Stimulated activated CD8-positive, alpha-beta memory T cell treated with anti-CD3 and anti-CD28 coated beads, Interleukin-15, amount 100 ng/mL, for 48 hours (primary cell): ENCODE data around the gene ATXN7L1.
"Not testable (repeated sequence)": the region's sequence is repeated elsewhere in the genome, so short reads cannot be mapped to it uniquely, and the experiment has no call there.

Experiments used
- DNase-seq, 2 donors: peaks; one replicate each; pipeline ENCODE4 v3.0.0-alpha.2; 2020; ENCODE audit warnings: low read depth in 2 of 2

The ATXN7L1 gene

DNA sequence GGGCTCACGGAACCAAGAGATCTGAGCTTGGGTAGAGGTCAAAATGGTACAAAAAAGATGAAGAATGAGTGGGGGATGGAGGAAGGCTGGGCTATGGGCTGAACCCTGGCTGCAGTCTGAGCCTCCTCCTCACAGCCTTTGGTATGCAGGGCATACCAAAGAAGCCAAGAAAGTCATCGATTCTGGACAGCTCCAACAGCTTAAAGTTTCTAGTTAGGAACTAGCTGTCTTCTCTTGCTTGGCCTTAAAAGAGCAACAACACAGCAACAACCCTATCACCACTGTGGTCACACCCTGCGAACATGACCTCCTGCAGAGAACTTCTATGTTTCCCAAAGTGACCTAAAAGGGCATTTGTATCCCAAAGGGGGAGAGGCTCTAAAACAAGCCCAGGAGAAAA, 169.0 kb downstream of the ATXN7L1 start:
- DNase-seq: no peak

DNA sequence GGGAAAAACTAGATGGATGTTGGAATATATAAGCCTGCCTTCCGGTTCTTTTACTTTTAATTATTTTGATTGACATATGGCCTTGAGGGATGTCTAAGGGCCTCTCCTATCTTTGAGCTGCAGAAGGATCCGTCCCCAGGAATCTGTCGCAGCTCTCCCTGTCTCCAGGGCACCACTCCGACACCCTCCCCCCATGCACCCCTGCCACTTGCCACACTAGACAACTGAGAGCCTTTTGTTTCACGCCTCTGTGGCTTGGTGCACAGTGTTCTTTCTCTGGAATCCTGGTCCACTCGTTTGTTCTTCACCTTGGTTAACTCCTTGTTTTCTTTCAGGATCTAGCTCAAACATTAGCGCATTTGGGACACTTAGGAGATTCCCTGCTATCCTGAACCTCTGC, 171.0 kb downstream of the ATXN7L1 start:
- DNase-seq: no peak

DNA sequence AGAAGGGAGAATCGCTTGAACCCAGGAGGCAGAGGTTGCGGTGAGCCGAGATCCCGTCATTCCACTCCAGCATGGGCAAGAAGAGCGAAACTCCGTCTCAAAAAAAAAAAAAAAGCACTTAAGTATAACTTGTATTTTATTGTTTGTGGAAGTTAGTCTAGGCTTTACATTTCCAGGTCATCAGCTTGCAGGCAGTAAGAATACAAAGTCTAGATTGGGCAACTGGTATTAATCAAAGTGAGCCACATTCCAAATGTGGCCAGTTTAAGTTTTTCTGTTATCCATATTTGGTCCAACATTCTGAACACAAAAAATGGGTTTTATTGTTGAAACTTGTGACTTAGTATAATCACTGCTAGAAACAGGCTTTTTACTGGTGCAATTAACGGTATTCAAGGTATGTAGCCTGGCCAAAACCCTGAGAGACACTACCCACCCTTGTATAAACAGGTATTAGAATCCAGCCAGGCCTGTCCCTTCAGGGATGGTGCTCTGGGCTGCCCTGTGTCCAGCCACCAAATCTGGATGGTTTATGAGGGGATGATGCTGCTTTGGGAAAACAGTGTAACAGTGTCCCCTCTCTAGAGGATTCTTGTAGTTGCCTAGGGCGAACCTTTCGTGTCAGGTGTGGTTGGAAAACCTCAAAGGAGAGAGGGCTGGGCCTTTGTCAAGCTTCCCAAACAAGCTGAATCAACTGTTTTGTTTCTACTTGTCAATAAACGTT, 173.0 kb downstream of the ATXN7L1 start:
- no peak for DNase-seq

DNA sequence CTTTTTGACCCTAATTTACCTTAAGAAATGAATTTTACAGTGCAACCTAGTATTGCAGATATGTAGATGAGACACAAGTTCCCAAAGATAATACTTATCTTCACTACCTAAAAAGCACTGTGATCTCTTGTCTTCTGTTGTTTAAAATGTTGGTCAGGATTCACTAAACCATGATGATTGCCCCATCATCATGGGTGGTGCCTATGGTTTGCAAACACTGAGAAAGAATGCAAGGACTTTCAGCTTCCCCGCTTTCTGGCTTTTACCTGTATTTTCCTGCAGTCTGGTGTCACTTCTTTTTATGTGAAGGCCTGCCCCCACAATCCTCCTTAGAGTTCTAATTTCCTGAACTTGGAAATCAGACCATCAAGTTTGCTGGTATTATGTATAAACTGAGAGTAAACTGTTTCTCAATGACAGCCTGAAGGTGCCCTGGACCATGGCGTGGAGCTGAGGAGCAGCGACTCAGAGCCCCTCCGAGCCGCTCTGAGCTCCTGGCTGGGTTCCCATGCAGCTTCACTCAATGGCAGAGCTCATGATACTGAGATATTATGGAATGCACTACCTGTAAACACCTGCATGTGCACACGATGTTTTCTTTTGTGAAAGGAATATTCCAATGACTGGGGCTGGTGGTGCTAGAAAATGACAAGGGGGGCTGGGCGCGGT, 176.7 kb downstream of the ATXN7L1 start:
- DNase-seq: no peak

DNA sequence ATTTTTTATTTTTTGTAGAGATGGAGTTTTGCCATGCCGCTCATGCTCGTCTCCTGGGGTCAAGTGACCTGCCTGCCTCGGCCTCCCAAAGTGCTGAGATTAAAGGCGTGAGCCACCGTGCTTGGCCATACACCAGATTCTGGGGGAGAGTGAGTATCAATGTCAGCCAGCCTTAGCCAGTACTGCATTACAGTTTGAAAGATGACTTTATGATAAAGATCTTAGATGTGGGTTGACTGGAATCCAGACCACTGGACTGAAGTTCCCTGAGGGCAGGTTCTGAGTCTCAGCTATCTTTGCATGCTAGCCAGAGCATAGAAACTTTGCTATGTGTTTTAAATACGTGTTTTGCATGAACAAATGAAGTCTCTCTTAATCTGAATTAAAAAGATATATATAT, 177.9 kb downstream of the ATXN7L1 start:
- no peak for DNase-seq

DNA sequence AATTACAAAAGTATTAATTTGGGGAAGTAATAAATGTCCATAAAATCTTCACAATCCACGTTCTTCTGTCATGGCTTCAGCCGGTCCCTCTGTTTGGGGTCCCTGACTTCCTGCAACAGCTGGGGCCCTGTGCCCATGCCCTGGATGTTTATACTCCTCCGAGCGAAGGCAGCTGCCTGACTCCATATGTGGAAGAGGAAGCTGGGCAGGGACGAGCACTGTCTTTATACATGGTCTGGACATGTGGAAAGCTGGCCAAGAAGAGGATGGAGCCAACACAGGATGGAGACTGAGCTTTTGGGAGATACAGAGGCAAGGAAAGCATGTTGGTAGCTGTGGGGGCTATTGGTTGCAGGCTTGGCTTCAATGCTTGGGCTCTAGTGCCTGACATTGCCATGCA, 178.6 kb downstream of the ATXN7L1 start:
- DNase-seq: no peak

DNA sequence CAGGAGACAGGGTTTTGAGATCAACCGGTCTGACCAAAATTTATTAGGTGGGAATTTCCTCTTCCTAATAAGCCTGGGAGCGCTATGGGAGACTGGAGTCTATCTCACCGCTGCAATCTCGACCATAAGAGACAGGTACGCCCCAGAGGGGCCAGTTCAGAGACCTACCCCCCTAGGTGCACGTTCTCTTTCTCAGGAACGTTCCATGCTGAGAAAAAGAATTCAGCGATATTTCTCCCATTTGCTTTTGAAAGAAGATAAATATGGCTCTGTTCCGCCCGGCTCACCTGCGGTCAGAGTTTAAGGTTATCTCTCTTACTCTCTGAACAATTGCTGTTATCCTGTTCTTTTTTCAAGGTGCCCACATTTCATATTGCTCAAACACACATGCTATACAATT, 179.2 kb downstream of the ATXN7L1 start:
- not testable (repeated sequence) for DNase-seq

DNA sequence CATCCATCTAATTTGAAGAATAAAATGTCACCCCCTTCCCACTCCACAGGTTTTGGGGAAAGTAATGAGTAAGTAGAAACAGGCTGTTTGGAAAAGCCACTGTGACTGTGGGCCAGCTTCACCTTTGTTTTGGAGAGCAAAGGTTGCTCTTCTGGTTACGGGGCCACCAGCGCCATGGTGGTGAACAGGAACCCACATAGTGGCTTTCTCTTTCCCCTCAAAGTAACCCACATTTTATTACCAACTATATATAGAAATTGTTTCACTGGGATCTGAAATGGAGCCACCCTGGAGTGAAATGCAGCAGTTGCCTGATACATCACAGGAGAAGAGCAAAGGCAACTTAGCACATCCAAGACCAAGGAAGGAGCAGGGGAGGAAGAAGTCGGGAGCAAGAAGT, 182.8 kb downstream of the ATXN7L1 start:
- no peak for DNase-seq

DNA sequence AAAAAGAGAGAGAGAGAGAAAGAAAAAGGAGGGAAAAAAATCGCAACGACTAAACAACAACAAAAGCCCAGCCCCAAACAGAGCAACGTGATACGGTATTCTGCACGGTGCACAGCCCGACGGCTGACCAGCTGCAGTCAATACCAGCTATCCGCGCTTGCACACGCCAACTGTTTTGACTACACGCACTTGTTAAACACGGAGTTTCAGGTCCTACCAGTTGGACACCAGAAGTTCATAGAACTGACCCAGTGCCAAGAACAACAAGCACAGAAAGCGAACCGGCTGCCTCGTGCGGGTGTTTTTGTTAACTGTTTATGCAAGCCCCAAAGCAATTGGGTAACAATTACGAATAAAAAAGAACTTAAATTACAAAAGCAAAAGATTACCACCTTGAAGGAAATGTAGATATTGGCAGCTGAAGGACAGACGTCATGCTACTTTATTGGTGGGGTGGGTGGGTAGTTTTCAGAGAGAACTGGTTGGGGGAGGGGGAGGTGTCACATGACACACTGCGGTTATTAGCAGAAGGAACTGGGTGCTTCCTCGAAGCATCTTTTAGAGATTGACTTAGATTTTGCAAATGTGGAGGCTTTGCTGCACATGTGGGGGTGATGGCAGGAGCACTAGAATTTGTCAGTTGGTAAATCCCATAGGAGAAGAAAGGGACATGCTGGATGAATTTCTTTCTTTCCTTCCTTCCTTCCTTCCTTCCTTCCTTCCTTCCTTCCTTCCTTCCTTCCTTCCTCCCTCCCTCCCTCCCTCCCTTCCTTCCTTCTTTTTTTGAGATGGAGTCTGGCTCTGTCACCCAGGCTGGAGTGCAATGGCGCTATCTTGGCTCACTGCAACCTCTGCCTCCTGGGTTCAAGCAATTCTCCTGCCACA, 184.5 kb downstream of the ATXN7L1 start:
- no peak for DNase-seq

DNA sequence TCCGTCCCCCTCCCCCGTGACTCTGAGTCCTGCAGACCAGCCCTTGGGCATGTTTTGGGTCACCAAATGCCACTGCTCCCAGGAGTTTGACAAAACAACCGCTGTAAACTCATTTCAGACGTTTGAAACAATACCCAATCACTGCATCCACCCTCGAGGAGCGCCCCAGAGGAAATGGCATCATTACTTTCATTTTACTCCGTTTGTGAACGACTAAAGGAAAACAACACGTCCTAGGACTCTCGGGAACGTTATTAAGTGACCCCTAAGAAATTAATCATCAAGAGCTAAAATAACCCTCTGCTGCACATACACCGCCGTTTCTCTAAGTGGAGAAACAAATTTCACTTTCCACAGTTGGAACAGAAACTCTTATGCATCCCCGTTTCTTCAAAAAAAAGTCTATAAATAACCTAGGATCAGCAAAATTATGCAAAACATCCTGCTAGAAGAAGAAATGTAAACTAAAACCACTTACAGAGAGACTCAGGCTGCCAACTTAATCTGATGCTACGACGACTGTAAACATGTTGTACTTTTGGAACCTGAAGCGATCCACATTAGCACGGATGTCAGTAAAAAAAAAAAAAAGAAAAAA, 185.2 kb downstream of the ATXN7L1 start:
- DNase-seq: peak in 1 of 2 donors; percentile 31

DNA sequence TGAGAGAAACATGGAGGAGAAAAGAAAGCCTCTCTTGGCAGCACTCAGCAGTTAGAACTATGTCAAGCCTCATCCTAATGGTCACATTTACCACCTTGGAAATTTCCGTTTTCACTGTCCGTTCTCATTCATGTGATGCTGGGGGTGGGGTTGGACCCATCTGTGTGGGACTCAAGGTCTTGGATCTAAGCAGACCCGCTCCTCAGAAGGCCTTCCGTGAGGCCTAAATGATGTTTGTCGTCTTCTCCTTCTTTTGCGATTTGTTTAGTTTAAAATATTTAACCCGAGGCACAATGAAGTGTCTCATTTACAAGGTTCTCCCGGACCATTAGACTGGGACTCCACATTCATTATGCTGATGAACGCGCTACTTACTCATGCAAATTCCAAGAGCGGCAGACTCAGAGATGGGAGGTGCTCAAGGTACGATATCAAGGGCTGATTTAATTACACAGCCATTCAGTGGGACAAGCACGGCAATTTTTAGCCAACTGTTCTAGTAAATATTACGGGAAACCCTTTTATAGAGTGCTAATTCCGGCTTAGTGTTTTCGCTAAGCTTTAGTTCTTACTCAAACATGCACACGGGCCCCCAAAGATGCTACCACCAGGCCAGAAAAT, 186.0 kb downstream of the ATXN7L1 start:
- DNase-seq: no peak

DNA sequence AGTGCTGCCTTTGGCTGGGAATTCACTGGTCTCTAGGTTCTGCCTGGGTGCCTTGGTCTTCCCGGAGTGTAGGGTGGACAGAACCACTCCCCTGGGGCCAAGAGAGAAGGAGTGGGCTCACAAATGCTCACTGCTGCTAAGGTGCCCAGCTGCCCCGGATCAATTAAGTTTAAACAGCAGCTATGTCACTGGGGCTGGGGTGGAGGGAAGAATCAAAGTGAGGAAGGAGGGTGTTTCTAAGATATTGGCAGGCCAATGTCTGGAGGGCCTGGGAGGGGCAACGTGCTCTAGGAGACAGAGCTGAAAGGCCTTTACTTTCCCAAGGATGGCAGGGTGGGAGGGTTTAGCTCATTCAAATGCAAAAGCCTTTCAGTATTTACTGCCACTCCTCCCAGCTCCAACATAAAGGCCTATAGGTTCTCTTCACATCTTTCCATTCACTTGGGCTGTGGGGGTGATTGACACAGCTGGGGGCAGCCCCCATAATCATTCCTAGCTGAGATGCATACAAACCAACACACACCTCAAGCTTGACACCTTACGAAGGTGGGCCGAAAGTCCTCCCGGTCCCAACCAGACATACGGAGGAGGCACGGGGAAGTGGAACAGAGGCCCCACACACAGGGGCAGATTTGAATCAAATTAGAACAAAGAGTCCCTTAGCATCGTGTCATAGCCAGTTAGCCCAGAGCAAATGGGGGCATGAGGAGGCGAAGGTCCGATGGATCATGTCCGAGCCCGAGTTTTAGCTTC, 187.2 kb downstream of the ATXN7L1 start:
- no peak for DNase-seq

DNA sequence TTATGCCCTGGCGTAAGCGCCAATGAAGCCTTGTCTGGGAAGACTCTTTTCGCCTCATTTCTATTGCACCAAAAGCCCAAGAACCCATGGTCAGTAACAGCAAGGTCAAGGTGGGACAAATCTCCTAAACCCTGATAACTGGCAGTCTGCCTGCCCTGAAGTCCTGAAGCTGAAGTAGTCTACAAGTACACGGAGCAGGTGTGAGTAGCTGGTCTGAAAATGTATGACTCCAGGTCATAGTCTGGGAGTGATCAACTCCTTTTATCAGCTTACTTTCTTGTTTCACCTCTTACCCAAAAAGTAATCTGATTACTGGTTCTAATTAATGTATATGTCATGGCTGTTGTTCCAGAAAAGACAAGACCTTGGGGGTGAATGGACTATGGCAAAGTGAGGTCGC, 187.8 kb downstream of the ATXN7L1 start:
- DNase-seq: no peak

DNA sequence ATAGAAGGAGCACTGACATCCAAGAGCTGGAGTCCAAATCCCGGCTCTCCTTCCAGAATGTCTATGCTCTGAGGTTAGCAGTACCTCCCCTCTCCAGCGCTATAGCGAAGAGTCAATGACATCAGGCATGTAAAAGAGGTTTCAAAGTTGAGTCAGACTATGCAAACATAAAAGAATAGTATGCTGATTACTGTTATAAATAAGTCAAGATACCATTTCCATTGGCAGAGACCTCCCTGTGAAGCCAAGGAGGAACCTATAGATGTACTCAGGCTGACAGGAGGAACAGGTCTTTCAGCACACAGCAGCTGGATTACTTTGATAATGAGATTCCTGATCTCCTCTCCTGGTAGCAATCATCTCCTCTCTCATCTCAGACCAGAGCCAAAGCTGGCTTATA, 191.2 kb downstream of the ATXN7L1 start:
- no peak for DNase-seq

DNA sequence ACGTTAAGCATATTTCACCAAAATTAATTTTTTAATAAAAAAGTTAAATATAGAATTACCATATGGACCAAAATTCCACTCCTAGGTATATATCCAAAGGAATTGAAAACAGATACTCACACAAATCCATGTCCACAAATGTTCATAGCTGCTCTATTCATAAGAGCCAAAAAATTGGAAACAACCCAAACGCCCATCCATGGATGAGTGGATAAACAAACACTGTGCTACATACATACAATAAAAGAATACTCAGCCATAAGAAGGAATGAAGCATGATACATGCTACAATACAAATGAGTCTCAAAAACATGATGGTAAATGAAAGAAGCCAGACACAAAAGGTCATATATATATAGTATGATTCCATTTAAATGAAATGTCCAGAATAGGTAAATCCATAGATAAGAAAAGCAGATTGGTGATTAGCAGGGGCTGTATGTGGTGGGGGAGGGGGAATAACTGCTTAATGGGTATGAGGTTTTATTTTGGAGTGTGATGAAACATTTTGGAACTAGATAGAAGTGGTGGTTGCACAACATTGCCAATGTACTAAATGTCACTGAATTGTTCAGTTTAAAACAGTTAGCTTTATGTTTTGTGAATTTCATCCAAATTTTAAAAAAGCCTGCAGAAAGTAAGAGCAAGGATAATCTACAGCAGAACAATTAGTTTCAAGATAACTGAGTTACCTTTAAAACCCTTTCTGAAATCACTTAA, 193.9 kb downstream of the ATXN7L1 start:
- DNase-seq: no peak

DNA sequence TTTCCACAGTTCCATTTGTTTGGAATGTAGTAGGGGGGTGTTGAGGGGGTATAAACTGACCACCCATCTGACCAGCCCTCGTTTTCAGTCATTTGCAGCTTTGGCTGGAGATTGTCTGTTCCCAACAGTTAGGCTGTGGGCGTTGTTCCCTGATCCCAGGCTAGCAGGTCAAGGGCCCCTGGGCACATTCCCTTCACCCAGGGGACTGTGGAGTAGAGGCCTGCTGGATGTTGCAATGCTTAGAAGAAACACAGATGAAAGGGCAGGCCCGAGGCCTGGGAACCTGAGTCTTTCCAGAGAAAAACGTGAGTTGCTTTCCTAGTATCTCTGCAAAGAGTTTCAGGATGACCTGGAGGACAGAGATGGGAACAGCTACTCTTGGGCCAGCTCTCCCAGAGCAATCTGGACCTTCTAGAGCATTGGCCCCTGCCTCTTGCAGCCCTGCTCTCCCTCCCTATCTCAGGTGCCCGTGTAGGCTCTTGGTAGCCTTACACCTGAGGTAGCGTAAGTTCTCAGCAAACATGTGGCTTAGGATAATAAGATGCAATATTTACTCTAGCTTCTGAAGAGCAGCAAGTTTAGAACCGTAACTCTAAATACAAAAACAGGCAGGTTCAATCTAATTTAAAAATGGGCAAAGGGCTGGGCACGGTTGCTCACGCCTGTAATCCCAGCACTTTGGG, 195.8 kb downstream of the ATXN7L1 start:
- DNase-seq: no peak

DNA sequence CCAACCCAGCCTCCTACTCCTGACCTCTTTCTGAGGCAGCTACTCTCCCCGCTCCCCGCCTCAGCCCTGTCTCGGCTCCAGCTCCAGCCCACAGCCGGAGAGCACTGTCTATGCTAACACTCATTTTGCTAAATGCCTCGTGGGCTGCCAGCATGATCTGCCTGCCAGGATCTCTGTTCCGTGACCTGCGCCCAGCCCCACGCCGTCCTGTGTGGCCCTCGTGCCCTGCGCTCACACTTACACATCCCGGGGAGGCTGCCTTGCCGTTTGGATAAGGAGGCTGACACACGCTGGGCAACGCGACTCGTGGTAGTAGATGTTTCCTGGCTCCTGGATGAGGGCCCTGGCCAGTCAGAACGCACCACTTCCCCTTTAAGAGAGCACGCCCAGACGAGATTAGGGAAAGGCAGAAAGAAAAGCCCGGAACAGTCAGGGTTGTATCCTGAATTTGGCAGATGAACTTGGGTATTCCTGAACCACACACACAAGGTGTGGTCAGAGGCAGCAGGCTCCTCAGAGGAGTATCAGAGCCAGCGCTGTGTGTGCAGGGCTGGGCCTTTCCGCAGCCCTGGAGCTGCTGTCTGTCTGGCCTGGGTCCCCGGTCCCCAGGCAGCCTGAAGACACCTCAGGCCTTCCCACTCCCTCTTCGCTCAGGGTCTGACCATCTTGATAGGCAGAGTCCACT, 197.4 kb downstream of the ATXN7L1 start:
- no peak for DNase-seq

DNA sequence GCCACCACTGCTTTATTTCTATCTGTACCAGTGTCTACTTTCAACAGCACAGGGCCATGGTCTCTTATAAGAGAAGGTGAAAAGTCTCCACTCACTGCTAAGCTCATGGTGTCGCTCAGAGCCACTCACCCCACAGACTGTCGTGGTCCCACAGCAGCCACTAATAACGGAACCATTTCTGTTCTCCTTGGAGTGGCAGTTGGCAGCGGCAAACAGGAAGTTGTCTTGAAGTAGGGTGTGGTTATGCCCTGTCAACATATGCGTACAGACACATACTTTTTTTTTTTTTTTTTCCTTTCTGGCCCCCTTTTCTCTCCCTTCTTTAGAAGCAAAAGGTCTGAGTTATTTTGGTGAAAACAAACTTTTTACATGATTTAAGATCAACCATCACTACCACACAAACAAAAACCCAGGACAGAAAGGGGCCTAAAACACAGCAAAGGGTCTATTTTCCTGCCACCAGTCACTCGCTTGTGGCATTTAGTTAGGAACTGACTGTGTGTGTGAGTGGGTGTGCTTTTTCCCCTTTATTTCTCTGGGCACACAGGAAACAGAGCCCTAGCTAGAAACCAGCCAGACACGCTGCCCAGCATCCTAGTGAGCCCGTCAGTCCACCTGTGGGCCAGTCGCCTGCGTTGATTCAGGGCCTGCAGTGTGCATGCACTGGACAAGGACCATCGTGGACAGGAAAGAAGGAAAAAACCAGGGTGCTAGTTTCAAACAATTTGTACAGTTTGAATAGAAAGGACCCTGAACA, 198.4 kb downstream of the ATXN7L1 start:
- peak in 1 of 2 donors; percentile 44 for DNase-seq

DNA sequence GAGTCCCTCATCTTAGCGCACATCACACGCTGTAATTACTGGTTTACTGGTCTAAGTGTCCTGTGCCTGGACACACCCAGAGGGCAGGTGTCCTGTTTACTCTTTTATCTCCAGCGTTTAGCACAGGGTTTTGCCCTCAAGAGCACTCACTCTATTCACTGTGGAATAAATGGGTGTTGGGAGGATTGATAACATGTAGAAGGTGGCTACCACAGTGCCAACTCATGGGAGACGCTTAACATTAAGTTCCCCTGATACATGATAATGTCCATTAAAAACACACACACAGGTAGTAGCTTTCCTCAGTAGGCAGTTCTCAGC, 199.0 kb downstream of the ATXN7L1 start:
- DNase-seq: no peak
